Measurements from ENCODE around the gene HDAC2. TPM values are rescaled to one million over a fixed set of nuclear protein-coding genes. Genes with fewer than 3 reads are reported as not detected.
"Not testable (repeated sequence)": the region's sequence is repeated elsewhere in the genome, so short reads cannot be mapped to it uniquely, and the experiment has no call there.

Gene HDAC2
- polyA plus RNA-seq, 6 donors from 2014 or later, result 68.7 to 105 (median 92.3) TPM

GRCh38 chr6:113960795-113961194, 10.2 kb downstream of the HDAC2 start:
- H3K27ac Mint-ChIP-seq, result no peak overlapping the region
- no peaks in the 10 kb centered on the region for H3K9me3 Mint-ChIP-seq
- H3K4me1 Mint-ChIP-seq, result peaks cover 19 to 36% (median 36%) of the 10 kb centered on the region in 3 donors
- H3K36me3 Mint-ChIP-seq, result peaks cover 8 to 15% of the 10 kb centered on the region in 2 donors
- no peak overlapping the region for H3K4me3 Mint-ChIP-seq
- no peak for ATAC-seq (ENCODE audit: low read depth in 2 of 2)
- no peaks in the 10 kb centered on the region for H3K27me3 Mint-ChIP-seq
- no peak for DNase-seq

GRCh38 chr6:113959235-113959634, 11.7 kb downstream of the HDAC2 start:
- H3K27ac Mint-ChIP-seq, result no peak overlapping the region
- ATAC-seq (ENCODE audit: low read depth in 2 of 2), result no peak

GRCh38 chr6:113954653-113955052, 16.3 kb downstream of the HDAC2 start:
- peaks cover 0 to 3% (median 0%) of the 10 kb centered on the region in 3 donors for H3K4me1 Mint-ChIP-seq
- peak overlapping the region in 2 of 6 donors; percentile 5 to 6 for H3K27ac Mint-ChIP-seq
- ATAC-seq (ENCODE audit: low read depth in 2 of 2) (no peak), DNase-seq (no peak)
- no peaks in the 10 kb centered on the region for H3K9me3 Mint-ChIP-seq
- H3K36me3 Mint-ChIP-seq, result peaks cover 8 to 36% of the 10 kb centered on the region in 2 donors
- no peak overlapping the region for H3K4me3 Mint-ChIP-seq
- no peaks in the 10 kb centered on the region for H3K27me3 Mint-ChIP-seq

More at GRCh38 chr6:113959235-113959634, 11.7 kb downstream of the HDAC2 start:
- no peaks in the 10 kb centered on the region for H3K27me3 Mint-ChIP-seq
- no peaks in the 10 kb centered on the region for H3K9me3 Mint-ChIP-seq
- peaks cover 8 to 23% of the 10 kb centered on the region in 2 donors for H3K36me3 Mint-ChIP-seq
- DNase-seq, result no peak
- no peak overlapping the region for H3K4me3 Mint-ChIP-seq
- peaks cover 9 to 23% (median 21%) of the 10 kb centered on the region in 3 donors for H3K4me1 Mint-ChIP-seq

GRCh38 chr6:113953346-113953745, 17.6 kb downstream of the HDAC2 start:
- DNase-seq, result no peak
- no peak for ATAC-seq (ENCODE audit: low read depth in 2 of 2)
- H3K27ac Mint-ChIP-seq, result no peak overlapping the region
- H3K4me1 Mint-ChIP-seq, result no peaks in the 10 kb centered on the region
- peaks cover 2 to 33% of the 10 kb centered on the region in 2 donors for H3K36me3 Mint-ChIP-seq
- H3K4me3 Mint-ChIP-seq, result no peak overlapping the region
- H3K9me3 Mint-ChIP-seq, result no peaks in the 10 kb centered on the region
- H3K27me3 Mint-ChIP-seq, result no peaks in the 10 kb centered on the region

- H3K4me1 Mint-ChIP-seq, result no peaks in the 10 kb centered on the region
- DNase-seq (no peak), ATAC-seq (ENCODE audit: low read depth in 2 of 2) (no peak)
- H3K27ac Mint-ChIP-seq, result peak overlapping the region in 1 of 6 donors; percentile 70
- H3K4me3 Mint-ChIP-seq, result no peak overlapping the region
- H3K27me3 Mint-ChIP-seq, result no peaks in the 10 kb centered on the region
- no peaks in the 10 kb centered on the region for H3K9me3 Mint-ChIP-seq
- H3K36me3 Mint-ChIP-seq, result peaks cover 9 to 22% of the 10 kb centered on the region in 2 donors
Measured at GRCh38 chr6:113949499-113949898, 21.4 kb downstream of the HDAC2 start.

GRCh38 chr6:113944701-113945100, 26.2 kb downstream of the HDAC2 start:
- no peaks in the 10 kb centered on the region for H3K9me3 Mint-ChIP-seq
- no peaks in the 10 kb centered on the region for H3K4me1 Mint-ChIP-seq
- H3K27me3 Mint-ChIP-seq, result no peaks in the 10 kb centered on the region
- no peak for ATAC-seq (ENCODE audit: low read depth in 2 of 2)
- H3K27ac Mint-ChIP-seq, result no peak overlapping the region
- no peak for DNase-seq
- H3K4me3 Mint-ChIP-seq, result no peak overlapping the region
- H3K36me3 Mint-ChIP-seq, result peaks cover 21 to 27% of the 10 kb centered on the region in 2 donors

- ATAC-seq (ENCODE audit: low read depth in 2 of 2) (no peak), DNase-seq (no peak)
- no peaks in the 10 kb centered on the region for H3K27me3 Mint-ChIP-seq
- H3K36me3 Mint-ChIP-seq, result peaks cover 12 to 21% of the 10 kb centered on the region in 2 donors
- H3K9me3 Mint-ChIP-seq, result no peaks in the 10 kb centered on the region
- H3K4me1 Mint-ChIP-seq, result no peaks in the 10 kb centered on the region
- H3K4me3 Mint-ChIP-seq, result no peak overlapping the region
- H3K27ac Mint-ChIP-seq, result no peak overlapping the region
Measured at GRCh38 chr6:113939825-113940224, 31.1 kb downstream of the HDAC2 start.

- Mint-ChIP-seq H3K36me3 (peaks cover 0 to 10% of the 10 kb centered on the region in 2 donors), H3K9me3 (peaks cover 0 to 4% (median 0%) of the 10 kb centered on the region in 7 donors), H3K4me1 (no peaks in the 10 kb centered on the region), H3K4me3 (no peak overlapping the region), H3K27me3 (no peaks in the 10 kb centered on the region), H3K27ac (no peak overlapping the region)
- ATAC-seq (ENCODE audit: low read depth in 2 of 2) (peak; percentile 42 to 59), DNase-seq (peak; percentile 27)
Measured at GRCh38 chr6:113936093-113936934, 34.6 kb downstream of the HDAC2 start.

GRCh38 chr6:113934101-113934500, 36.8 kb downstream of the HDAC2 start:
- Mint-ChIP-seq H3K4me3 (no peak overlapping the region), H3K4me1 (no peaks in the 10 kb centered on the region), H3K27me3 (peaks cover 0 to 7% (median 0%) of the 10 kb centered on the region in 3 donors), H3K27ac (no peak overlapping the region), H3K36me3 (peaks cover 12 to 18% of the 10 kb centered on the region in 2 donors), H3K9me3 (peaks cover 6 to 20% (median 16%) of the 10 kb centered on the region in 7 donors)
- DNase-seq, result no peak
- ATAC-seq (ENCODE audit: low read depth in 2 of 2), result no peak

GRCh38 chr6:113931907-113932306, 39.0 kb downstream of the HDAC2 start:
- H3K4me3 Mint-ChIP-seq; H3K27me3 Mint-ChIP-seq; DNase-seq; H3K4me1 Mint-ChIP-seq; ATAC-seq (ENCODE audit: low read depth in 2 of 2): not testable (repeated sequence)
- H3K9me3 Mint-ChIP-seq, result peaks cover 9 to 28% (median 19%) of the 10 kb centered on the region in 7 donors
- peaks cover 12 to 20% of the 10 kb centered on the region in 2 donors for H3K36me3 Mint-ChIP-seq
- peak overlapping the region in 1 of 6 donors; percentile 12 for H3K27ac Mint-ChIP-seq

GRCh38 chr6:113930183-113930582, 40.8 kb downstream of the HDAC2 start:
- DNase-seq (no peak), ATAC-seq (ENCODE audit: low read depth in 2 of 2) (no peak)
- Mint-ChIP-seq H3K4me3 (no peak overlapping the region), H3K4me1 (no peaks in the 10 kb centered on the region), H3K27ac (no peak overlapping the region), H3K36me3 (peaks cover 12 to 20% of the 10 kb centered on the region in 2 donors), H3K9me3 (peaks cover 9 to 28% (median 19%) of the 10 kb centered on the region in 7 donors), H3K27me3 (peaks cover 0 to 7% (median 0%) of the 10 kb centered on the region in 3 donors)

- DNase-seq, result no peak
- peaks cover 0 to 7% (median 0%) of the 10 kb centered on the region in 3 donors for H3K27me3 Mint-ChIP-seq
- no peak overlapping the region for H3K27ac Mint-ChIP-seq
- H3K4me3 Mint-ChIP-seq, result no peak overlapping the region
- ATAC-seq (ENCODE audit: low read depth in 2 of 2), result no peak
- H3K9me3 Mint-ChIP-seq, result peaks cover 9 to 28% (median 19%) of the 10 kb centered on the region in 7 donors
- no peaks in the 10 kb centered on the region for H3K4me1 Mint-ChIP-seq
- H3K36me3 Mint-ChIP-seq, result peaks cover 12 to 20% of the 10 kb centered on the region in 2 donors
Measured at GRCh38 chr6:113927001-113927400, 43.9 kb downstream of the HDAC2 start.

GRCh38 chr6:113925378-113925777, 45.6 kb downstream of the HDAC2 start:
- H3K36me3 Mint-ChIP-seq, result peaks cover 12 to 14% of the 10 kb centered on the region in 2 donors
- peaks cover 0 to 4% (median 0%) of the 10 kb centered on the region in 3 donors for H3K27me3 Mint-ChIP-seq
- H3K4me1 Mint-ChIP-seq, result peaks cover 0 to 7% (median 0%) of the 10 kb centered on the region in 3 donors
- H3K27ac Mint-ChIP-seq, result peak overlapping the region in 1 of 6 donors; percentile 6
- H3K4me3 Mint-ChIP-seq, result no peak overlapping the region
- ATAC-seq (ENCODE audit: low read depth in 2 of 2) (no peak), DNase-seq (no peak)
- H3K9me3 Mint-ChIP-seq, result peaks cover 9 to 20% (median 16%) of the 10 kb centered on the region in 7 donors

GRCh38 chr6:113924312-113924723, 46.6 kb downstream of the HDAC2 start:
- Mint-ChIP-seq H3K9me3 (peaks cover 2 to 9% (median 6%) of the 10 kb centered on the region in 7 donors), H3K27me3 (no peaks in the 10 kb centered on the region), H3K4me1 (peaks cover 0 to 7% (median 0%) of the 10 kb centered on the region in 3 donors), H3K27ac (no peak overlapping the region), H3K36me3 (peaks cover under 1 to 4% of the 10 kb centered on the region in 2 donors), H3K4me3 (no peak overlapping the region)
- no peak for DNase-seq
- ATAC-seq (ENCODE audit: low read depth in 2 of 2), result no peak
